BJ (cell line): ENCODE results near the gene RIC1. TPM values are rescaled to one million over a fixed set of nuclear protein-coding genes. Genes with fewer than 3 reads are reported as not detected.

Source experiments
- CTCF ChIA-PET: fragments of 350-600 bp; formaldehyde crosslinking; extraction: SDS; loops from one replicate; lab custom pipeline; 2021; ENCODE audit warnings: antibody characterized with exemption, inconsistent platforms; lab: Yijun Ruan, JAX
- POLR2A ChIA-PET: fragments of 300-600 bp; sonication (Branson Sonifier 250); formaldehyde crosslinking; extraction: SDS; loops from one replicate; lab custom pipeline; 2021; ENCODE audit warnings: antibody characterized with exemption; lab: Charles Lee
- DNase-seq: peaks from one replicate; pipeline ENCODE4 v3.0.0-alpha.2; 2011; ENCODE audit warnings: low read depth
- H3K27me3 ChIP-seq: 2 replicates; pipeline ENCODE4 v1.6.0; 2011; ENCODE audit warnings: low read length; ENCODE audit not compliant: control insufficient read depth, insufficient read depth
- H3K36me3 ChIP-seq: 2 replicates; pipeline ENCODE4 v1.5.1; 2011; ENCODE audit warnings: low read length; ENCODE audit not compliant: control insufficient read depth, insufficient read depth
- H3K4me3 ChIP-seq: 2 replicates; pipeline ENCODE4 v1.5.1; 2011; ENCODE audit warnings: low read depth, mild to moderate bottlenecking, control low read depth, low read length
- polyA plus RNA-seq: library from polyadenylated mRNA; depleted of rRNA; stranded (reverse); fragments of >200 nt; gene quantifications from 2 replicates; pipeline ENCODE4 v1.2.3, GENCODE V29; 2011
- TF ChIP-seq, protein P1 (sequence below): IDR thresholded peaks from 2 replicates; pipeline ENCODE4 v1.5.1; 2011; ENCODE audit warnings: low read depth, mild to moderate bottlenecking, control low read depth, inconsistent platforms, low read length, moderate library complexity; ENCODE audit not compliant: insufficient read depth

The RIC1 gene
- polyA plus RNA-seq, 1 experiment, result 52.3 TPM

DNA sequence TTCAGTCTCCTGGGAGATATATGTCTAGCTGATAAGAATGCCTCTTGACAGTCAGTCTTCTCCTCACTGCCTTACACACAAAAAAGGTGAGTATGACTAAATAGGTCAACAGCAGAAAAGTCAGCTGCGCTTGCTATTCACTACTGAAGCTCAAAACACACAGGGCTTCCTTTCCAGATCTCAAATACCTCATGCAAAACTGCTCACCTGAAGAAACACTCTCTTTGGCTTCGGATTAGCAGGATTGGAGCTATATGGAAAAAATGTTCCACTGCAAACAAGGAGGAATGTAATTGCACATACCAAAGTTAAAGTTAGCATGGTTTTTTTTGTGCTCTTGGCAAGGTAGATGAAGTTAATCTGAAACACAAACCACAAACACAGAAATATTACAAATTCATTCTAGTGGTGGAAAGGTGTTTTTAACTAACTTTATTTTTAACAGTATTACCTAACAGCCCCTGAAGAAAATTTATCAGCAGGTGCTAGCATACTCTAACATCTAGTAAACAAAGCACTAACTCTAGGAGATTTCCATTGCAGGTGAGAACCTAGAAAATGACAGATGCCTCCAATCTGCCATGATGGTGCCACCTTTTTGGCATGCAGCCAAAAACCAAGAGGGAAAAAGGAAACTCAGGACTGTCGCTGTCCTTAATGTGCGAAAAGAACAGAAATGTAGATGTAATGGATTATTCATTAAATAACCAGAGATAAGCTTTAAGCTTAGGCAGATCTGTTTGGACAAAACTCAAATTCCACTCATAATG, 172.2 kb downstream of the RIC1 start:
- DNase-seq, result no peak
- TF ChIP-seq, protein P1, sequence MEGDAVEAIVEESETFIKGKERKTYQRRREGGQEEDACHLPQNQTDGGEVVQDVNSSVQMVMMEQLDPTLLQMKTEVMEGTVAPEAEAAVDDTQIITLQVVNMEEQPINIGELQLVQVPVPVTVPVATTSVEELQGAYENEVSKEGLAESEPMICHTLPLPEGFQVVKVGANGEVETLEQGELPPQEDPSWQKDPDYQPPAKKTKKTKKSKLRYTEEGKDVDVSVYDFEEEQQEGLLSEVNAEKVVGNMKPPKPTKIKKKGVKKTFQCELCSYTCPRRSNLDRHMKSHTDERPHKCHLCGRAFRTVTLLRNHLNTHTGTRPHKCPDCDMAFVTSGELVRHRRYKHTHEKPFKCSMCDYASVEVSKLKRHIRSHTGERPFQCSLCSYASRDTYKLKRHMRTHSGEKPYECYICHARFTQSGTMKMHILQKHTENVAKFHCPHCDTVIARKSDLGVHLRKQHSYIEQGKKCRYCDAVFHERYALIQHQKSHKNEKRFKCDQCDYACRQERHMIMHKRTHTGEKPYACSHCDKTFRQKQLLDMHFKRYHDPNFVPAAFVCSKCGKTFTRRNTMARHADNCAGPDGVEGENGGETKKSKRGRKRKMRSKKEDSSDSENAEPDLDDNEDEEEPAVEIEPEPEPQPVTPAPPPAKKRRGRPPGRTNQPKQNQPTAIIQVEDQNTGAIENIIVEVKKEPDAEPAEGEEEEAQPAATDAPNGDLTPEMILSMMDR, result no peak
- H3K4me3 ChIP-seq, result no peak overlapping the region
- no peaks in the 10 kb centered on the region for H3K36me3 ChIP-seq
- ChIA-PET CTCF (interaction anchor here (0.7 to 1.9 kb wide), 4 partner anchors 16 to 84 kb away, joined by 3 to 7 read pairs (median 4); partner anchors contain the start of gene ERMP1), POLR2A (no interaction called here)
- H3K27me3 ChIP-seq, result no peaks in the 10 kb centered on the region

DNA sequence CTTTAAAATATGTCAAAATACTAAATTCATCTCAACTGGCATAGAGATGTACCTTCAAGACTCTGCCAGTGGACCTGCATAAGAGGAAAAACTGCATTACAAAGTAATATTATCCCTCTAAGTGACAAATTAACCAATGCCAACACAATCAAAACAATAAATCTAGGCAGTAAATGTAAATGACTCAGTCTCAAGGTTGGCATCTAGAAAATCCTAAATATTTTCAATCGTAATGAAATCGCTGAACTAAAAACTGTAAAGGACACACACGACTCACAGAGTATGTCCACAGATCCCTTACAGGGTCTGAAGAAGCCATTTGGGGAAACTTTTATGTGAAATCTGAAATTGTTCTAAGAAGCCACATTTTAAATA, 172.8 kb downstream of the RIC1 start:
- Histone ChIP-seq H3K4me3 (no peak overlapping the region), H3K27me3 (no peaks in the 10 kb centered on the region), H3K36me3 (peaks cover 1% of the 10 kb centered on the region; the same call in 1 of the 2 replicates)
- TF ChIP-seq, protein P1, result no peak
- no peak for DNase-seq
- CTCF ChIA-PET, result interaction anchor here (0.7 to 1.9 kb wide), 3 partner anchors 16 to 253 kb away, joined by 3 to 7 read pairs (median 4); partner anchors contain the start of gene ERMP1
- POLR2A ChIA-PET, result no interaction called here

DNA sequence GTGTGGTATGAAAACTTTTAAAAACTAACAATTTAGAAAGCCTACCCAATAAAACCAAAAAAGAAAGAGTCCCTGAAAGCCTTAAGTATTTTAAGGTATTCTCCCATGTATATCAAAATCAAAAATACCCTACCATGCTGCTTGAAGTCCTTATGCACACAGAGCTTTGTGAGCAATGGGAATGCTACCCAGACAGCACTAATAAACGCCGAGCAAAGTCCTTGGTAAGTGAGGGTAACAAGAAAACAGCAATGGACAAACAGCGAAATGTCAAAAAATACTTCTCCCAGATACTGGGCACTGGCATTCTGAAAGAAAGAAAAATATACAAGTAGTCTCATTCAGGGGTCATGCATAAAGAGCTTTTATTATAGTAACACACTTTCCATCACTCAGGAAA, 176.6 kb downstream of the RIC1 start:
- POLR2A ChIA-PET, result no interaction called here
- CTCF ChIA-PET, result interaction anchor here (1.0 kb wide), 1 partner anchor 27 kb away, joined by 3 read pairs; the partner anchor contains the start of gene ERMP1
- Histone ChIP-seq H3K4me3 (no peak overlapping the region), H3K36me3 (peaks cover 1% of the 10 kb centered on the region; the same call in 1 of the 2 replicates), H3K27me3 (no peaks in the 10 kb centered on the region)
- TF ChIP-seq, protein P1, result no peak
- DNase-seq, result no peak

DNA sequence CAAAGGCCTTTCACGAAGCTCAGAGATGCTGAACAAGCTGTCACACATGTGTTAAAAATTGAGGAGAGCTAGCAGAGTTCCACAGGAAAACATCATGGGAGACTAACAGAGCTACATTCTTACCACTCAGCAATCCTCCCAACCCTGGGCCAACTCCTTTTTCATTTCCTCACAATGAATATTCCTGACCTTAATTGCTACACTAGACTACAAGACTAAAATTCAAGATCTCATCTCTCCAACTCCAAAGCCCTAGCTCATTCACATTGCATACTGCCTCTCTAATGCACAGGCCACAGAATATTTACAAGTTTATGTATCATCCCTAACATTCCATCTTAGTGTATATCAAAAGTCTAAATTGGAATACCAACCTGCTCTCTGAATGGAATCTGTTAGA, 182.8 kb downstream of the RIC1 start:
- ChIA-PET CTCF (interaction anchor here (1.5 to 1.9 kb wide), 2 partner anchors 25 to 243 kb away, joined by 4 to 5 read pairs; no protein-coding TSS in a partner anchor), POLR2A (no interaction called here)
- Histone ChIP-seq H3K36me3 (no peaks in the 10 kb centered on the region), H3K4me3 (no peak overlapping the region), H3K27me3 (no peaks in the 10 kb centered on the region)
- TF ChIP-seq, protein P1, result no peak
- no peak for DNase-seq

DNA sequence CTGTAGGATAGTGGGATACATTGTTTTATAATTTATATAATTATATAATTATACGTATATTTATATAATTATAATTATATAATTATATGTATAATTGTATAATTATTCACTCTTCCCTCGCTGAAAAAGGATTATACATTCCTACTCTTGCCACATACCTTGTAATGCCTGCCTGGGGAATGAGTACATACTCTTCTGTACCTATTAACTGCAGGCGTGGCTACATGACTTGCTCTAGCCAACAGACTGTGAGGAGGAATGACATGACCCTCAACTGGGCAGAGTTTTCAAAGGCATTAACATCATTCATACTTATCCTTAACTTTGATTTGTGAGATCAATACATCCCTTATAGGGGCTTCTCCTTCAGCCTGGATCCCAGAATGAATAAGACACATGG, 184.9 kb downstream of the RIC1 start:
- Histone ChIP-seq H3K4me3 (no peak overlapping the region), H3K27me3 (no peaks in the 10 kb centered on the region), H3K36me3 (no peaks in the 10 kb centered on the region)
- TF ChIP-seq, protein P1, result no peak
- DNase-seq, result no peak
- POLR2A ChIA-PET, result no interaction called here
- CTCF ChIA-PET, result no interaction called here
